ENCODE data around the gene RGS7. TPM values are rescaled to one million over a fixed set of nuclear protein-coding genes. Genes with fewer than 3 reads are reported as not detected.

Gene RGS7
- total and polyA plus RNA-seq, 2 of the 4 experiments (the other 2 are of a cell fraction) = 0.58 to 0.72 TPM

GRCh38 chr1:241253471-241253870 lies 103.5 kb downstream of the RGS7 start:
- H2AK5ac ChIP-seq (ENCODE audit: low read depth, low read length) = no peak overlapping the region
- no peak overlapping the region for H3K4me3 ChIP-seq (ENCODE audit: insufficient read depth, low read depth, low read length)
- no peaks in the 10 kb centered on the region for H3K4me1 ChIP-seq (ENCODE audit: control insufficient read depth, insufficient read depth, low read length)
- in situ Hi-C loops (cut with MboI; ENCODE audit: low sequenced_read_pairs) = no loop called here
- no peak overlapping the region for H3K9ac ChIP-seq (ENCODE audit: low read depth, low read length)
- no peak overlapping the region for H3K18ac ChIP-seq (ENCODE audit: low read depth, low read length)
- no peak overlapping the region for H2BK5ac ChIP-seq (ENCODE audit: low read depth, low read length, poor library complexity, severe bottlenecking)
- no peak overlapping the region for H2BK15ac ChIP-seq (ENCODE audit: low read depth, low read length)
- ATAC-seq (ENCODE audit: low read depth) (no peak), DNase-seq (peak; percentile 1)
- H4K8ac ChIP-seq (ENCODE audit: low read depth in 2 of 2, low read length in 2 of 2) = no peak overlapping the region
- H3K56ac ChIP-seq (ENCODE audit: extremely low read depth, insufficient read depth, low read length) = no peak overlapping the region
- H2AK9ac ChIP-seq (replicated peaks; ENCODE audit: low read depth, low read length, poor library complexity) = no peak overlapping the region
- H3K23ac ChIP-seq (ENCODE audit: low read depth, low read length) = no peak overlapping the region
- ChIA-PET POLR2A (ENCODE audit: unreplicated experiment) (no interaction called here), CTCF (no interaction called here)
- H3K4ac ChIP-seq (ENCODE audit: low read depth, low read length) = no peak overlapping the region
- intact Hi-C loops (cut with micrococcal nuclease) = no loop called here
- TF ChIP-seq CHD1 (IDR thresholded peaks at IDR 0.05; ENCODE audit: low read depth, low read length) (no peak), NFE2L2 (IDR thresholded peaks at IDR 0.05; ENCODE audit: low read depth, low read length) (no peak), USF2 (IDR thresholded peaks at IDR 0.05; ENCODE audit: low read depth, low read length) (no peak), RFX5 (IDR thresholded peaks at IDR 0.05; ENCODE audit: low read depth, low read length) (no peak), BHLHE40 (IDR thresholded peaks at IDR 0.05; ENCODE audit: low read depth, low read length) (no peak), MXI1 (IDR thresholded peaks at IDR 0.05; ENCODE audit: borderline replicate concordance, low read depth, low read length) (no peak), POLR2A (IDR thresholded peaks at IDR 0.05; ENCODE audit: low read depth, low read length) (no peak), MAZ (IDR thresholded peaks at IDR 0.05; ENCODE audit: borderline replicate concordance, low read depth, low read length) (no peak), CEBPB (IDR thresholded peaks at IDR 0.05; ENCODE audit: low read depth, low read length) (no peak), MAFK (IDR thresholded peaks at IDR 0.05; ENCODE audit: low read depth, low read length) (no peak), RCOR1 (IDR thresholded peaks at IDR 0.05; ENCODE audit: insufficient replicate concordance, low read length) (no peak), RAD21 (IDR thresholded peaks at IDR 0.05; ENCODE audit: low read length) (no peak), SMC3 (IDR thresholded peaks at IDR 0.05; ENCODE audit: low read depth, low read length) (no peak), FOS (IDR thresholded peaks at IDR 0.05; ENCODE audit: low read depth, low read length) (no peak)
- TF ChIP-seq, protein P1, sequence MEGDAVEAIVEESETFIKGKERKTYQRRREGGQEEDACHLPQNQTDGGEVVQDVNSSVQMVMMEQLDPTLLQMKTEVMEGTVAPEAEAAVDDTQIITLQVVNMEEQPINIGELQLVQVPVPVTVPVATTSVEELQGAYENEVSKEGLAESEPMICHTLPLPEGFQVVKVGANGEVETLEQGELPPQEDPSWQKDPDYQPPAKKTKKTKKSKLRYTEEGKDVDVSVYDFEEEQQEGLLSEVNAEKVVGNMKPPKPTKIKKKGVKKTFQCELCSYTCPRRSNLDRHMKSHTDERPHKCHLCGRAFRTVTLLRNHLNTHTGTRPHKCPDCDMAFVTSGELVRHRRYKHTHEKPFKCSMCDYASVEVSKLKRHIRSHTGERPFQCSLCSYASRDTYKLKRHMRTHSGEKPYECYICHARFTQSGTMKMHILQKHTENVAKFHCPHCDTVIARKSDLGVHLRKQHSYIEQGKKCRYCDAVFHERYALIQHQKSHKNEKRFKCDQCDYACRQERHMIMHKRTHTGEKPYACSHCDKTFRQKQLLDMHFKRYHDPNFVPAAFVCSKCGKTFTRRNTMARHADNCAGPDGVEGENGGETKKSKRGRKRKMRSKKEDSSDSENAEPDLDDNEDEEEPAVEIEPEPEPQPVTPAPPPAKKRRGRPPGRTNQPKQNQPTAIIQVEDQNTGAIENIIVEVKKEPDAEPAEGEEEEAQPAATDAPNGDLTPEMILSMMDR (conservative IDR thresholded peaks at IDR 0.05; ENCODE audit: low read depth, low read length) = no peak
- TF ChIP-seq, protein P2, sequence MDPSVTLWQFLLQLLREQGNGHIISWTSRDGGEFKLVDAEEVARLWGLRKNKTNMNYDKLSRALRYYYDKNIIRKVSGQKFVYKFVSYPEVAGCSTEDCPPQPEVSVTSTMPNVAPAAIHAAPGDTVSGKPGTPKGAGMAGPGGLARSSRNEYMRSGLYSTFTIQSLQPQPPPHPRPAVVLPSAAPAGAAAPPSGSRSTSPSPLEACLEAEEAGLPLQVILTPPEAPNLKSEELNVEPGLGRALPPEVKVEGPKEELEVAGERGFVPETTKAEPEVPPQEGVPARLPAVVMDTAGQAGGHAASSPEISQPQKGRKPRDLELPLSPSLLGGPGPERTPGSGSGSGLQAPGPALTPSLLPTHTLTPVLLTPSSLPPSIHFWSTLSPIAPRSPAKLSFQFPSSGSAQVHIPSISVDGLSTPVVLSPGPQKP (IDR thresholded peaks at IDR 0.05; ENCODE audit: borderline replicate concordance, low read depth, low read length) = no peak
- H2AFZ ChIP-seq (replicated peaks; ENCODE audit: low read length, poor library complexity) = no peak overlapping the region
- H3K14ac ChIP-seq (replicated peaks; ENCODE audit: low read depth, low read length) = no peak overlapping the region
- BruUV-seq (replicated peaks) = no TSS peak
- no peaks in the 10 kb centered on the region for H3K9me1 ChIP-seq (ENCODE audit: insufficient read depth, low read length)
- H4K5ac ChIP-seq (ENCODE audit: low read depth, low read length) = no peak overlapping the region
- H3K27ac ChIP-seq (ENCODE audit: insufficient read depth, low read length) = no peak overlapping the region
- no CpG with 5 or more reads among the region's 2 CpGs for WGBS, 2 experiments (ENCODE audit: extremely low coverage in 2 of 2, insufficient read length in 1 of 2)
- H3K9me3 ChIP-seq (ENCODE audit: control insufficient read depth, insufficient read depth, low read length) = peaks cover 7% of the 10 kb centered on the region; the same call in 1 of the 2 replicates
- H3K36me3 ChIP-seq (ENCODE audit: control insufficient read depth, insufficient read depth, low read length) = no peaks in the 10 kb centered on the region
- no peak overlapping the region for H3K4me2 ChIP-seq (ENCODE audit: low read depth, low read length)
- no peaks in the 10 kb centered on the region for H3K79me1 ChIP-seq (ENCODE audit: low read depth in 1 of 2, low read length in 2 of 2)
- no peak overlapping the region for H2BK120ac ChIP-seq (ENCODE audit: low read depth, low read length)
- H2BK20ac ChIP-seq (ENCODE audit: low read depth, low read length) = no peak overlapping the region
- H4K20me1 ChIP-seq (ENCODE audit: insufficient read depth, low read length) = no peaks in the 10 kb centered on the region
- H4K91ac ChIP-seq (ENCODE audit: insufficient read depth, low read depth, low read length) = no peak overlapping the region
- dilution Hi-C loops (cut with HindIII; ENCODE audit: low sequenced_read_pairs, unreplicated experiment) = no loop called here
- H3K27me3 ChIP-seq (ENCODE audit: control insufficient read depth, insufficient read depth, low read length) = no peaks in the 10 kb centered on the region

Data from IMR-90 (cell line).